Astrocyte (in vitro differentiated cells and primary cell): ENCODE data around the gene MUC3A.

Experiments used
- EZH2 ChIP-seq: IDR thresholded peaks from 2 replicates; pipeline ENCODE4 v1.6.1; 2012; ENCODE audit warnings: mild to moderate bottlenecking, low read length, inconsistent platforms; ENCODE audit not compliant: insufficient read depth
- TF ChIP-seq, protein P1 (sequence below): IDR thresholded peaks from 2 replicates; pipeline ENCODE4 v1.5.1; 2011; ENCODE audit warnings: low read depth, mild to moderate bottlenecking, inconsistent platforms, low read length, moderate library complexity; ENCODE audit not compliant: insufficient read depth

DNA sequence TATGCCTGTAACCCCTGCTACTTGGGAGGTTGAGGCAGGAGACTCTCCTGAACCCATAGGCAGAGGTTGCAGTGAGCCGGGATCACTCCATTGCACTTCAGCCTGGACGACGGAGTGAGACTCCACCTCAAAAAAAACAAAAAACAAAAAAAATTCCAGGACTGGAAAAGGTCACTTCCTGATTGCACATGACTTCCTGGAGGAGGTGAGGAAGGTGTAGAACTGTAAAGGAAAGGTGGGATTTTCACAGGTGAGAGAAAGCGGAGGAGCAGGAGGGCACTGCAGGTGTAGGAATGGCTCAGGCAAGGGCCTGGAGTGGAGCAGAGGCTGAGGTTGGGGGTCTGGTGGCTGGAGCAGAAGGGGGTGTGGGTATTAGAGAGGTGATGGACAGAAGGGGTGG lies 3.2 kb upstream of the MUC3A start:
- TF ChIP-seq, protein P1, sequence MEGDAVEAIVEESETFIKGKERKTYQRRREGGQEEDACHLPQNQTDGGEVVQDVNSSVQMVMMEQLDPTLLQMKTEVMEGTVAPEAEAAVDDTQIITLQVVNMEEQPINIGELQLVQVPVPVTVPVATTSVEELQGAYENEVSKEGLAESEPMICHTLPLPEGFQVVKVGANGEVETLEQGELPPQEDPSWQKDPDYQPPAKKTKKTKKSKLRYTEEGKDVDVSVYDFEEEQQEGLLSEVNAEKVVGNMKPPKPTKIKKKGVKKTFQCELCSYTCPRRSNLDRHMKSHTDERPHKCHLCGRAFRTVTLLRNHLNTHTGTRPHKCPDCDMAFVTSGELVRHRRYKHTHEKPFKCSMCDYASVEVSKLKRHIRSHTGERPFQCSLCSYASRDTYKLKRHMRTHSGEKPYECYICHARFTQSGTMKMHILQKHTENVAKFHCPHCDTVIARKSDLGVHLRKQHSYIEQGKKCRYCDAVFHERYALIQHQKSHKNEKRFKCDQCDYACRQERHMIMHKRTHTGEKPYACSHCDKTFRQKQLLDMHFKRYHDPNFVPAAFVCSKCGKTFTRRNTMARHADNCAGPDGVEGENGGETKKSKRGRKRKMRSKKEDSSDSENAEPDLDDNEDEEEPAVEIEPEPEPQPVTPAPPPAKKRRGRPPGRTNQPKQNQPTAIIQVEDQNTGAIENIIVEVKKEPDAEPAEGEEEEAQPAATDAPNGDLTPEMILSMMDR = no peak
- no peak for TF ChIP-seq EZH2
